ENCODE results near the gene SMIM7.

SMIM7 gene

DNA sequence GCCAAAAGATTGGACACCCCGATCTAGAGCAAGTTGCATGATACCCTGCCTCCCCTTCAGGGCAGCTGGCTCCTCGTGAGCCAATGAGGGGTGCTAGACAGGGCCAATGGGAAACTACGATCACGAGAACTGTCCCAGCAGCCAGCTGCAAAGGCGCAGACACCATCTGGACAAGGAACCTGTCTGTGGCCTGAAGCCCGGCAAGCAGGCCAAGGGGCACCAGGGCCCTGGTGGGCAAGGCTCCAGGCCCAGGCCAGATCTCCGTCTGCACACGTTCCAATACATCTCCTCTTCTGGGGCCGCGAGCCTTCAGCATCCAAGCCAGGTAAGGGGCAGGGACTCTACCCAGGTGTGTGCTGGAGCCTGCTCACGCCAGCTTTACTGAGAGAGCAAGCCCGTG lies 52.1 kb downstream of the SMIM7 start:
- no peak overlapping the region for H3K4me3 ChIP-seq (ENCODE audit: low read depth, low read length)
- TF ChIP-seq, protein P1, sequence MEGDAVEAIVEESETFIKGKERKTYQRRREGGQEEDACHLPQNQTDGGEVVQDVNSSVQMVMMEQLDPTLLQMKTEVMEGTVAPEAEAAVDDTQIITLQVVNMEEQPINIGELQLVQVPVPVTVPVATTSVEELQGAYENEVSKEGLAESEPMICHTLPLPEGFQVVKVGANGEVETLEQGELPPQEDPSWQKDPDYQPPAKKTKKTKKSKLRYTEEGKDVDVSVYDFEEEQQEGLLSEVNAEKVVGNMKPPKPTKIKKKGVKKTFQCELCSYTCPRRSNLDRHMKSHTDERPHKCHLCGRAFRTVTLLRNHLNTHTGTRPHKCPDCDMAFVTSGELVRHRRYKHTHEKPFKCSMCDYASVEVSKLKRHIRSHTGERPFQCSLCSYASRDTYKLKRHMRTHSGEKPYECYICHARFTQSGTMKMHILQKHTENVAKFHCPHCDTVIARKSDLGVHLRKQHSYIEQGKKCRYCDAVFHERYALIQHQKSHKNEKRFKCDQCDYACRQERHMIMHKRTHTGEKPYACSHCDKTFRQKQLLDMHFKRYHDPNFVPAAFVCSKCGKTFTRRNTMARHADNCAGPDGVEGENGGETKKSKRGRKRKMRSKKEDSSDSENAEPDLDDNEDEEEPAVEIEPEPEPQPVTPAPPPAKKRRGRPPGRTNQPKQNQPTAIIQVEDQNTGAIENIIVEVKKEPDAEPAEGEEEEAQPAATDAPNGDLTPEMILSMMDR (conservative IDR thresholded peaks at IDR 0.05; ENCODE audit: low read depth, low read length), result no peak
- DNase-seq (ENCODE audit: low read depth), result no peak

DNA sequence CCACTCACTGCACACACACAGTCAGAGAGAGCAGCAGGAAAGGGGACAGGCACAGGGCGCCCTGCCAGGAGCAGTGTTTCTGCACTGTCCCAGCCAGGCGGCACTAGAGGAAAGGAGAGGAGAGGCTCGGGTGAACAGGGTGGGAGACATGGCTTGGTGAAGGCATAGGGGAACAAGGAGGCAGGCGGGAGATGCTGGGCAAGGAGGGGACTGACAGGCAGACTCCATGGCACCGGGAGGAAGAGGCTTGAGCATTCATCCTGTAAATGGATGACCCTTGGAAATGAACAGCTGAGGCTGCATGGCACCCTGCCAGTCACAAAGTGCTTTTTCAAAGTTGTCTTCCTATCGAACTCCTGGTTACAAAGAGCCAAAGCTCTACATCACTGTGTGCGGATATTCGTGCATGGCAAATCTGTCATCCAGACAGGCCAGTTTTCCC lies 54.4 kb downstream of the SMIM7 start:
- H3K4me3 ChIP-seq (ENCODE audit: low read depth, low read length), result no peak overlapping the region
- TF ChIP-seq, protein P1 (conservative IDR thresholded peaks at IDR 0.05; ENCODE audit: low read depth, low read length), result peak; percentile 22
- no peak for DNase-seq (ENCODE audit: low read depth)

DNA sequence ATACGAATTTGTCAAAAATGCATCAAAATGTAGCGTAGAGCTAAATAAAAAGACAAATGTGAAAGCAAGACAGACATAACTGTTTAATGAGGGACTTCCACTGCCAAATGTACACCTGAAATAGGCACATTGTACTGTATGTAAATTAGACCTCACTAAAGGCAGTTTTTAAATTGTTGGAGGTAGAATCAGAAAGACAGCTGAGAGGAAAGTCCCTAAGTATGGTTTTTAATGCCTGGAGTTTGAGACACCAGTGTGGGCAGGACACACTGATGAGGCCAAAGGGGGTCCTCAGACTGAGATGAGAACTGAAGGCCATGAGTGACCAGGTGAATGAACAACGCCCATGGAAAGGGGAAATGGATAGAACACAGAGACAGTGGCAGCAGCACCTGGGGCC lies 54.8 kb downstream of the SMIM7 start:
- TF ChIP-seq, protein P1 (conservative IDR thresholded peaks at IDR 0.05; ENCODE audit: low read depth, low read length), result no peak
- no peak overlapping the region for H3K4me3 ChIP-seq (ENCODE audit: low read depth, low read length)
- DNase-seq (ENCODE audit: low read depth), result no peak

DNA sequence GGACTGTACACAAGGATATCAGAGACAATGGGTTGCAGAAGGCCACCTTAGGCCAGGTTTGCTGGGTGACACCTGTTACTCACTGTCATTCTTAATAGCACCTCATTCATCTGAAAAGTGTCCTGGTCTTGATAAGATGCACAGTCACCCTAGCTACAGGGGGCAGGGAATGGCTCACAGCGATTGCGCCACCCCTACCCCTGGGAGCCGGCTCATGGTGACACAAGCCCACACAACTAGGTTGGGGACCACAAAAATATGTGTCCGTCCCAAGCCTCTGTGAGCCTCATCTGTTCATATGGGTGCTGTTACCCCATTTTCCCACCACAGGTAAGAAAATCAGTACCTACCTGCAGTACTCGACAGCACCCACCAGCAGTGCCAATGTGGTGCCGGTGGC lies 55.3 kb downstream of the SMIM7 start:
- TF ChIP-seq, protein P1 (conservative IDR thresholded peaks at IDR 0.05; ENCODE audit: low read depth, low read length), result no peak
- H3K4me3 ChIP-seq (ENCODE audit: low read depth, low read length), result no peak overlapping the region
- no peak for DNase-seq (ENCODE audit: low read depth)

DNA sequence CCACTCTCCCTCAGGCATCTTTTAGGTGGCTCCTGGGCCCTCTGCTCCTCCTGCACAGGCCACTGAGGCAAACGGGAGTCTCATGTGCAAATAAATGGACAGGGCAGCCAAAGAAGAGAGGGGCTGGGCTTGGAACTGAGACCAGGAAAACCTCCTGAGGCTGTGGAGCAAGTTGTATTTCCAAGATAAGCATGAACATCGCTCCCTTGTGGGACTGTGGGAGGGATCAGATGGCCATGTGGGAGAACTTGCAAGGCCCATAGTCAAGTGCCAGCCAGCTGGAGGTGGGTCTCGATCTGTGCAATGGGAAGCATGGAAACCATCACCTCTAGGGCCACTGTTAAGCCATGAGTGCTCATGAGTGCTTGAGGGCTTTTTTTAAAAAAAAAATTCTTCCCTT lies 56.9 kb downstream of the SMIM7 start:
- H3K4me3 ChIP-seq (ENCODE audit: low read depth, low read length), result no peak overlapping the region
- no peak for DNase-seq (ENCODE audit: low read depth)
- TF ChIP-seq, protein P1 (conservative IDR thresholded peaks at IDR 0.05; ENCODE audit: low read depth, low read length), result no peak

DNA sequence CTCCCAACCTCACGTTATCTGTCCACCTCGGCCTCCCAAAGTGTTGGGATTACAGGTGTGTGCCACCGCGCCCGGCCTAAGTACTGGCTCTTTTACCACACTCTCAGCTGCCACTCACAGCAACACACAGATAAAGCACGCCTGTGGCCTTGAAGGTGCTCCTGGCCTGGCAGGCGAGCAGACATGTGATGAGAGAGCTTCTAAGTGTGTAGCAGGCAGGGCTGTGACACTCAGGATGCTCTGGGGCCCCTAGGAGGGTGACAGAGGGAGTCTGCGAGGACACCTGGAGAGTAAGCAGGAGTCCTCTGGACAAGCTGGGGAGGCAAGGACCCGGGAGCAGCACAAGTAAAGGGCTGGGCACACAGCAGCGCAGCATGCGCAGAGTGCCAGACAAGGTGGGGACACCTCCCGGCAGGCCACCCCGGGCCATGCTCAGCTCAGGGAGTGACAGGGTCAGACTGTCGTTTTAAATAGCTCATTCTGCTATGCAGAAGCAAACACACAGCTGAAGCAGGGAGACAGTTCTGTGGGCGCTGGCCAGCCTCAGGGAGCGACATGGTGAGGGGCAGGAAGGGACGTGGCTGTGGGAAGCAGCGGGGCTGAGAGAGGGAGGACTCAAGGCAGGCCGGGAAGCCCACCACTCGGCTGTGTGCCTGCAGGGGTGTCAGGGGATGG lies 58.4 kb downstream of the SMIM7 start:
- TF ChIP-seq, protein P1 (conservative IDR thresholded peaks at IDR 0.05; ENCODE audit: low read depth, low read length), result no peak

DNA sequence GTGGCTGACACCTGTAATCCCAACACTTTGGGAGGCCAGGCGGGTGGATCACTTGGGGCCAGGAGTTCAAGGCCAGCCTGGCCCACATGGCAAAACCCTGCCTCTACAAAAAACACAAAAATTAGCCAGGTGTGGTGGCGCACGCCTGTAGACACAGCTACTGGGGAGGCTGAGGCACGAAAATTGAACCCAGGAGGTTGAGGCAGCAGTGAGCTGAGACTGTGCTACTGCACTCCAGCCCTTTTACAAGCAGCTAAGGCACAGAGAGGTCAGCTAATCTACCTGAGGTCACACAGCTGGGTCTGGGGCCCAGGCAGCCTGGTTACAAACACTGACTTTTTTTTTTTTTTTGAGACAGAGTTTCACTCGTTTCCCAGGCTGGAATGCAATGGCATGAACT lies 59.1 kb downstream of the SMIM7 start:
- no peak for DNase-seq (ENCODE audit: low read depth)
- TF ChIP-seq, protein P1 (conservative IDR thresholded peaks at IDR 0.05; ENCODE audit: low read depth, low read length), result no peak
- no peak overlapping the region for H3K4me3 ChIP-seq (ENCODE audit: low read depth, low read length)

More for the DNA sequence above, 58.4 kb downstream of the SMIM7 start:
- DNase-seq (ENCODE audit: low read depth), result no peak
- H3K4me3 ChIP-seq (ENCODE audit: low read depth, low read length), result no peak overlapping the region

Data from choroid plexus epithelial cell (primary cell).